ENCODE measurements around the gene AMBN.

GRCh38 chr4:70628444-70628843 lies 36.4 kb downstream of the AMBN start, which contains the start of gene ENAM:
- no peak for TF ChIP-seq ARID2 (IDR thresholded peaks at IDR 0.05)
- no peak for TF ChIP-seq BCLAF1 (IDR thresholded peaks at IDR 0.05; ENCODE audit: borderline replicate concordance in 1 of 2, control insufficient read depth in 1 of 2, low read depth in 2 of 2, low read length in 1 of 2)
- no peak for TF ChIP-seq CTCF (IDR thresholded peaks at IDR 0.05 in 2 of 3, conservative IDR thresholded peaks at IDR 0.05 in 1 of 3; ENCODE audit: insufficient read depth in 2 of 3, low read depth in 1 of 3, low read length in 3 of 3)
- no peak for TF ChIP-seq TSHZ1 (CRISPR knock-in tag; IDR thresholded peaks at IDR 0.05)

Data from K562 (cell line).